HG02588 (cell line): ENCODE results near the gene TRDN.
A peak's percentile ranks its signal among the peaks of the same experiment; 100 is the strongest.

Experiments used
- ATAC-seq: cut with Tn5 transposase; IDR thresholded peaks from one replicate; pipeline ENCODE4 v1.9.1; 2021; ENCODE audit warnings: mild to moderate bottlenecking, moderate library complexity; ENCODE audit not compliant: unreplicated experiment

TRDN gene, protein sequence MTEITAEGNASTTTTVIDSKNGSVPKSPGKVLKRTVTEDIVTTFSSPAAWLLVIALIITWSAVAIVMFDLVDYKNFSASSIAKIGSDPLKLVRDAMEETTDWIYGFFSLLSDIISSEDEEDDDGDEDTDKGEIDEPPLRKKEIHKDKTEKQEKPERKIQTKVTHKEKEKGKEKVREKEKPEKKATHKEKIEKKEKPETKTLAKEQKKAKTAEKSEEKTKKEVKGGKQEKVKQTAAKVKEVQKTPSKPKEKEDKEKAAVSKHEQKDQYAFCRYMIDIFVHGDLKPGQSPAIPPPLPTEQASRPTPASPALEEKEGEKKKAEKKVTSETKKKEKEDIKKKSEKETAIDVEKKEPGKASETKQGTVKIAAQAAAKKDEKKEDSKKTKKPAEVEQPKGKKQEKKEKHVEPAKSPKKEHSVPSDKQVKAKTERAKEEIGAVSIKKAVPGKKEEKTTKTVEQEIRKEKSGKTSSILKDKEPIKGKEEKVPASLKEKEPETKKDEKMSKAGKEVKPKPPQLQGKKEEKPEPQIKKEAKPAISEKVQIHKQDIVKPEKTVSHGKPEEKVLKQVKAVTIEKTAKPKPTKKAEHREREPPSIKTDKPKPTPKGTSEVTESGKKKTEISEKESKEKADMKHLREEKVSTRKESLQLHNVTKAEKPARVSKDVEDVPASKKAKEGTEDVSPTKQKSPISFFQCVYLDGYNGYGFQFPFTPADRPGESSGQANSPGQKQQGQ

GRCh38 chr6:123636782-123637181 is at the start of gene TRDN:
TRDN (minus strand) TSS chr6:123636950; CDS start chr6:123636775, 175 bp downstream.
- ATAC-seq: no peak

DNA sequence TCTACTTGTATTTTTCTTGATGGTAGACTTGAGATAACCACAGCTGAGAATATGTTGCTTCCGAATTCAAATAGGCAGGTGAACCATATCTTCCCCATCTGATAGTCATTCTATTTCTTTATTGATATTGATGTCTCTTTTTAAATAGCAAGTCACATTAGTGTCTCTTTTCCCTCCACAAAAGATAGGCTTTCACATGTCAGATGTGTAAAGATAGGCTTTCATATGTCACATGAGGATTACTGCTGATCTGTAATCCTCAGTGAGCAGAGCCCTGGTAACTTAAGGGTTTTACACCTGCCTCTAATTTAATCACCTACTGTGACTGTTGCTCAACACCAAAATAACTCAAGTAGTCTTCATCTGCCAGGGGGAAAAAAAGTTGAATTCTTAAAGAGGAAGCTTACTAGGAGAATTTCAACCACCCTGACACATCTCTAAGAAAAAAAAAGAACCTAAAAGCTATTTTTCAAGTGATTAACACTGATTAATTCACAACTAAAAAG is 45.3 kb upstream of the TRDN start:
- ATAC-seq: no peak

GRCh38 chr6:123677897-123678296 is 41.1 kb upstream of the TRDN start:
- no peak for ATAC-seq

DNA sequence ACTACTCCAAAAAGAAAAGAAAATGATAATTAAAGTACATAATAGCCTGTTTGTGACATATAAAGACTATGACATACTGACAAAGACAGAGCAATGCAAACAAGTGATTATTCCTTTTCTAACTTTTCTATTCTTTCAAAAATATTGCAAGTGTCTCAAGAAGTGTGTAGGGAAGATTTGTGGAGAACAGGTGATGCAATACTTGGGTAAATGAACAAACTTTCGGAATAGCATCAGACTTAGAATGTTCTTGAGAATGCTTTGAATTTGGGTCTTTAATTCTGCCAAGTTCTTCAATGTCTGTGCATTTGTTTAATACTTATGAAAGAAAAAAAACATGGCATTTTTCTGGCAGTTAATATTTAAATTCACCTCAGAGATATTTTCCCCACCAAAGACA is 40.0 kb upstream of the TRDN start:
- no peak for ATAC-seq

GRCh38 chr6:123668965-123669591 is 32.3 kb upstream of the TRDN start:
- no peak for ATAC-seq

DNA sequence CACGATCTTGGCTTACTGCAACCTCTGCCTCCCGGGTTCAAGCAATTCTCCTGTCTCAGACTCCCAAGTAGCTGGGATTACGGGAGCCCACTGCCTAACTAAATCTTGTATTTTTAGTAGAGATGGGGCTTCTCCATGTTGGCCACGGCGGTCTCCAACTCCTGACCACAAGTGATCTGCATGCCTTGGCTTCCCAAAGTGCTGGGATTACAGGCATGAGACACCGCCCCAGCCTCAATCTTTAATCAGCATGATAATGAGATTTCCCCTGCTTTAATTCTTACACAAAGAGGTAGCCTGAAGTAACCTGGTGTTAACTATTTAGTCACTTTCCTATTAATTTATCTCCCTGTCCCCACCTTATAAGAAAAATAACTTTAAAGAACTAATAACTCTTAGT is 31.3 kb upstream of the TRDN start:
- ATAC-seq: no peak

- no peak for ATAC-seq
Observed at GRCh38 chr6:123663436-123663835, 26.7 kb upstream of the TRDN start.

DNA sequence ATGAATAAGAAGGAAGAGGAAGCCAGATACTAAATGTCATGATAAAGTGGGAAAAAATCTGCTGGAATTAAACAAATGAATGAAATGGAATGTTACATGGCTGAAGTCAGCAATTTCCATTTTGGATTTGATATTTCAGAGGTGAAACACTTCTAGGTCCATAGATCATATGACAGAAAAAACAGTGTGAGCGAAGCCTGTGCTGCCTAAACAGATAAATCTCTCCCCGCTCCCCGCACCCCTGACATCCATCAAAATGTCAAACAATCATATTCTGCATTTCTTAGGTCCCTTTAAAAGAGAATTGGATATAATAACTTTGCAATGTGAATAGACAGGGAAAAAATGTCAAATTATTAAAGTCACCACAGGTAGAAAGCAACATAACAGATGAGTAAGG is 26.0 kb upstream of the TRDN start:
- no peak for ATAC-seq

GRCh38 chr6:123661105-123661891 is 24.5 kb upstream of the TRDN start:
- ATAC-seq: no peak

DNA sequence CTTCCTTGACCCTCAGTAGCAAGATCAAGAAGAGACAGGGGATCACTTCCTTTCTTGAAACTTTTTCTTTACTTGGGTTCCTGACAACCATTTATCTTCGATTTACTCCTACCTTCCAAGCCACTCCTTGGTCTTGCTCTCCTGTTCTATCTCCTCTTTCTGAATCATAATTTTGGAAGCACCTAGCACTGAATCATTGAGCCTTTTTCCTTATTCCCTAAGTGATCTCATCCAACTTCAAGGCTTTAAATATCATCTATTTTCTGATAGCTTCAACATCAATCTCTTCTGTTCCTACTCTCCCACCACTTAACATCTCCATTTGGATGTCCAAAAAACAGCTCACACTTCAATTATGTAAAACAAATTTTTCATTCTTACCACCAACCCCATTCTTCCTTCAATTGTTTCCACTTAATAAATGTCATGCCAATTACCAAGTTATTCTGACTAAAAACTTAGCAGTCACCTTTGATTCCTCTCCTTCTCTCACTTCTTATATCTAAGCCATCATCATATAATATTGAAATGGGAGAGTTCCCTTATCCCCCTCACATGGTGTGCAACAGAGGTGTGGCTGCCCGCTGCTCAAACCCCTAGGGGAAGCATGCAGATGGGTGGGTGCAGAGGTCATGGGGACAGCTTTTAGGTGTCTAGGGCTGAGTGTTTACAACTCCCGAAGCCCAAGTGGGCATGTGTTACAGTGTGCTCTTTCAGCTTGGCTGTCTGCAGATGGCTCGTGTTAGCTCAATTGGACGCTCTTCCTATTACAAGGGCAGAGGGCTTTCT is 23.4 kb upstream of the TRDN start:
- ATAC-seq: no peak

GRCh38 chr6:123658848-123659247 is 22.1 kb upstream of the TRDN start:
- no peak for ATAC-seq

- ATAC-seq: peak; percentile 88
Observed at GRCh38 chr6:123655521-123656306, 19.0 kb upstream of the TRDN start.

DNA sequence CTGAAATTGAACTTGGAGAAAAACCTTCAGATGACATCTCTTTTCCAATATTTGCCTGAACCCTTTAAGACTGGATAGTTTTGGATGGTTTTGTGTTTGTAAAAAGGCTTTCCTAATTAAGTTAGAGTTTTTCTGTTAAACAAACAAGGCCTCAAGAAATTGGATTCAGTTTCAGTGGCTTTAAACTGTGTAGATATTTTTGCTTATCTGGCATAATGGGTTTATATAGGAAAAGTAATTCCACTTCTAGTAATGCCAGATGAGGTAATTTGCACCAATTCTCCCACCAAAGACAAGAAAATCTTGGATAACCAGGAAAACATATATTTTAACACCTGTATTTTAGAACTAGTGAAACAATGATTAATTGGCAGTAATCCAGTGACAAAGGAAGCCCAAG is 12.0 kb upstream of the TRDN start:
- no peak for ATAC-seq

DNA sequence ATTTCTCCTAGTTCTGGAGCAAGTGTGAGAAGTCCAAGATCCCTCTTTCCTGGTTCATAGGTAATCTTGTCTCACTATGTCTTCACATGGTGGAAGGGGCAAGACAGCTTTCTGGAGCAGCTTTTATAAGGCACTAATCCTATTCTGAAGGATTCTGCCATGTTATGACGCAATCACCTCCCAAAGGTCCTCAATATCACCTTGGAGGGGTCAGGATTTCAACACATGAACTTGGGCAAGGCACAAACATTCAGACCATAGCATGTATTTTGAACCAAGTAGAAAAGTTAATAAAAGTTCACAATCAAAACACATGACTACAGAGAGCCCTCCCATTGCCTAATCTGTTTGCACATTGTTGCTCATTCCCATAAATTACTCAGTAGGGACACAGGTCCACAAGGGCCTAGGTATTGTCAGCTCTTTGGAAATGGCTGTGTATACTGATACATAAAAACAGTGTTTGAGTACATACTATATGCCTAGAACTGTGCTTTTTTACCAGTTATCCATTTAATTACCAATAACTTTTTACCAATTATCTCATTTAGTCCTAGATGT is 11.3 kb upstream of the TRDN start:
- ATAC-seq: no peak

DNA sequence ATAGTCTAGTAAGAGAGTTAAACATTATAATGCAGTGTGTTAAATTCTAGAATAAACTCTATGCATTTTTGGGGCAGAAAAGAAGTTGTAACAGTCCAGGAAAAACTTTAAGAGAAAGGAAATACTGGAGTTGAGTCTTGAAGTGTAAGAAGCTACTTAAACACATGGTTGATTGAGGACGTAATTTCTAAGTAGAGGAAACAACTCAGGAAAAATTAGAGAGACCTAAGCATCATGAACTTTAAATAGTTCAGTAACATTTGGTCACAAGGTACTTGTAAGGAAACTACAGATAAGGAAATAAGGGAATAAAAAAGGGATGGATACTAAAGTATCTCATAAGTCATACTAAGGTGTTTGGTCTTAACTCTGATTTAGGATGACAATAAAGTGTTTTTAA is 4.7 kb upstream of the TRDN start:
- ATAC-seq: no peak

DNA sequence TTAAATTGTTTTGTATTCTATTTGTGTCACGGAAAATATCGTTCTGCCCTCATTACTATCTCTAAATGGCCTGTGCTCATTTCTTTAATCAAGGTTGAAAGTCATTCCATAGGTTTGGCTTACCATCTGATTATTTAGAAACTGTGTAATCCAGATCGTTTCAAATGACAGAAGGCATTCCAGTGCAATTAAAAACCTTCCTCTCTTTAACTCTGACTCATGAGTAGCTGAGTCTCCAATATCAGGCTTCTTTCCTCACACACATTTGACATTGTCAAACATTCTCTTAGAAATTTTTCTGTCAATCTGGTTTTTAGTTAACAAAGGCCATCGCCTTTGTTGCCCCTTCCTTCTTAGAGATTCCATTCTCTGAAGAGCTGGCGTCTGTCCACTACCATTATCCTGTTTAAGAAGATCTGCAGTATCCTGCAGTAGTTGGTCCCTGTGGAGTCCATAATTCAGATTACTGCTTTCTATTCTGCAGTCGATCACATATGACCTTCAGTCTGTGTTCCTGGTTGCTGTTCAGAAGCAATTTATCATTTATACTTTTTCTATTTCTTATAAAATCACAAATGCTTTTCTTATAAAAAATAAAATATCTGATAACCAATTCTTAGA is 3.9 kb upstream of the TRDN start:
- ATAC-seq: no peak

DNA sequence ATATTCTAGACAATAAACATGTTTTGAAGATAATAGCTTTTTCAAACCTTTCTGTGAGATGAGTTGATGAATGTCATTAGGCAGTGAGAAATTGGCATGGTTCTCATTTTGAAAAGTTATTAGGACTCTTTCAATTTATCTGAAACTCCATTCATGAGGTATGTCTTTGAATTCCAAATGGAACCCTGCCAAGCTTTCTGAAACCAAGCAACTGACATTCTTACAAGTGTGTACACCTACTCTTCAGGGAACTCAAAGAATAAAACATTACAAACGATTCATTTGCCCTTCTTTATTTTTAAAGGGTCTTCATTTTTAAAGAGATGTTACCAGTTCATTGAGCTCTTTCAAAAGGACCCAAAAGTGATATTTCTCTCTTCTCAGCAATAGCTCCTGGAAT is 2.1 kb upstream of the TRDN start:
- no peak for ATAC-seq

DNA sequence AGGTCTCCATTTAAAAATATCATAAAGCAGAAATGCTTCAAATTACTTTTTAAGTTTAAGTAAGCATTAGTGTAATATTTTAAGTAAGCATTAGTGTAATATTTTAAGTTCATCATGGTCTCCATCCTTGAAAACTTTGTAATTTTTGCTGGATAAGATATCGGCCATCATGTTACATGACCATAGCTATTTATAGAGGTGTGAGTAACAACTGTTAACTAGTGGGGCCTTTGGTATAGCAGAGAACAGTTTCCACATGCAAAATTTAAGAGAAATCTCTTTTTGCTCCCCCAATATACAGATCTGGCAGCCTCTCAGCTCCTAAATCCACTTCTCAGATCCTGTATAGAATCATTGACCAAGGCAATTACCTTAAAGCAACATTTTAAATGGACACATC is 468 bp downstream of the TRDN start:
- ATAC-seq: no peak

DNA sequence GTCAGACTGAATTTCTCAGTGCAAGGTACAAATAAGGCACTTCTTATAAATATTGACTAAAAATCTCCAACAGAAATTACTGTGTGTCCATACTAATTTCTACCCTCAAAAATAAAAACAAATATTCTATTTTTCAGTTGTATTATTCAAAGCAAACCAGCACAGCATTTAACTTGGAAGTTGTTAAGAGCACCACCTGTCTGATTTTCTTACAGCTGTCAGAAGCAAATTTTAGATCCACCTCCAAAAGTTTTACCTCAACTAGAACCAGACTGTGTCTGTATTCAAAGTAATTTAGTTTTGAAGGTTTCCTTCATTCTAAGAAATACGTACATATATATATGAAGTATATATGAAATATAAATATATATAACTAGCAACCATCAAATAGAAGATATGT is 1.2 kb downstream of the TRDN start:
- no peak for ATAC-seq
